H9 (cell line): ENCODE data around the gene FAHD1. TPM values are rescaled to one million over a fixed set of nuclear protein-coding genes. Genes with fewer than 3 reads are reported as not detected.

ENCODE experiments used
- DNase-seq: peaks from one replicate; pipeline ENCODE4 v3.0.0-alpha.2; 2017
- H2AFZ ChIP-seq: one replicate; pipeline ENCODE4 v1.6.1; 2013; ENCODE audit warnings: mild to moderate bottlenecking, low read length, control low read depth, moderate library complexity
- H2AK5ac ChIP-seq: 2 replicates; pipeline ENCODE4 v1.6.1; 2013; ENCODE audit warnings: low read length, control low read depth, mixed read lengths; ENCODE audit not compliant: insufficient read length
- H2BK120ac ChIP-seq: one replicate; pipeline ENCODE4 v1.6.1; 2013; ENCODE audit warnings: low read depth, mild to moderate bottlenecking, low read length, control low read depth, inconsistent platforms; ENCODE audit not compliant: poor library complexity, severe bottlenecking
- H2BK12ac ChIP-seq: 2 replicates; pipeline ENCODE4 v1.6.1; 2013; ENCODE audit warnings: low read length, control low read depth, mixed read lengths, low read depth; ENCODE audit not compliant: insufficient read length
- H2BK15ac ChIP-seq: 2 replicates; pipeline ENCODE4 v1.6.1; 2013; ENCODE audit warnings: low read depth, low read length, control low read depth
- H2BK20ac ChIP-seq: one replicate; pipeline ENCODE4 v1.6.1; 2013; ENCODE audit warnings: low read depth, mild to moderate bottlenecking, low read length, control low read depth, inconsistent platforms; ENCODE audit not compliant: poor library complexity, severe bottlenecking
- H2BK5ac ChIP-seq: 2 replicates; pipeline ENCODE4 v1.6.1; 2013; ENCODE audit warnings: low read length, control low read depth, mixed read lengths; ENCODE audit not compliant: insufficient read length
- H3K14ac ChIP-seq: 2 replicates; pipeline ENCODE4 v1.6.1; 2013; ENCODE audit warnings: low read length, control low read depth; ENCODE audit not compliant: insufficient read depth
- H3K18ac ChIP-seq: 2 replicates; pipeline ENCODE4 v1.6.1; 2013; ENCODE audit warnings: low read depth, mild to moderate bottlenecking, mixed read lengths, low read length, control low read depth; ENCODE audit not compliant: insufficient read length
- H3K23ac ChIP-seq: 2 replicates; pipeline ENCODE4 v1.6.1; 2013; ENCODE audit warnings: low read length, control low read depth, mixed read lengths, low read depth; ENCODE audit not compliant: insufficient read length
- H3K23me2 ChIP-seq: 2 replicates; pipeline ENCODE4 v1.6.1; 2013; ENCODE audit warnings: low read depth, mild to moderate bottlenecking, mixed read lengths, low read length, control low read depth; ENCODE audit not compliant: insufficient read length, poor library complexity, severe bottlenecking
- H3K27ac ChIP-seq: 2 replicates; pipeline ENCODE4 v1.5.1; 2013; ENCODE audit warnings: low read length, control low read depth, mixed read lengths, low read depth; ENCODE audit not compliant: insufficient read length
- H3K27me3 ChIP-seq: 2 replicates; pipeline ENCODE4 v1.6.1; 2013; ENCODE audit warnings: low read length, control low read depth, inconsistent platforms; ENCODE audit not compliant: insufficient read depth
- H3K4ac ChIP-seq: 2 replicates; pipeline ENCODE4 v1.6.1; 2013; ENCODE audit warnings: low read depth, mild to moderate bottlenecking, control low read depth, inconsistent platforms, low read length, moderate library complexity
- H3K4me1 ChIP-seq: 2 replicates; pipeline ENCODE4 v1.6.1; 2013; ENCODE audit warnings: low read length, control low read depth, inconsistent platforms; ENCODE audit not compliant: insufficient read depth
- H3K4me2 ChIP-seq: 2 replicates; pipeline ENCODE4 v1.6.1; 2013; ENCODE audit warnings: low read length, control low read depth, mixed read lengths; ENCODE audit not compliant: insufficient read length, insufficient read depth
- H3K56ac ChIP-seq: 2 replicates; pipeline ENCODE4 v1.6.1; 2013; ENCODE audit warnings: low read depth, mild to moderate bottlenecking, mixed read lengths, low read length, control low read depth; ENCODE audit not compliant: insufficient read length
- H3K79me1 ChIP-seq: 2 replicates; pipeline ENCODE4 v1.6.1; 2013; ENCODE audit warnings: low read depth, mild to moderate bottlenecking, moderate library complexity, low read length, control low read depth, inconsistent platforms; ENCODE audit not compliant: insufficient read depth, poor library complexity, severe bottlenecking
- H3K79me2 ChIP-seq: 2 replicates; pipeline ENCODE4 v1.6.1; 2013; ENCODE audit warnings: low read length, control low read depth, inconsistent platforms; ENCODE audit not compliant: insufficient read depth
- H3K9ac ChIP-seq: 2 replicates; pipeline ENCODE4 v1.6.1; 2013; ENCODE audit warnings: low read length, control low read depth, mixed read lengths; ENCODE audit not compliant: insufficient read length; ENCODE audit errors: extremely low read depth
- H3K9me3 ChIP-seq: one replicate; pipeline ENCODE4 v1.6.1; 2013; ENCODE audit warnings: low read depth, low read length, inconsistent platforms; ENCODE audit not compliant: control insufficient read depth
- H3T11ph ChIP-seq: one replicate; pipeline ENCODE4 v1.6.1; 2013; ENCODE audit warnings: mild to moderate bottlenecking, low read length, control low read depth, inconsistent platforms
- H4K20me1 ChIP-seq: one replicate; pipeline ENCODE4 v1.6.1; 2013; ENCODE audit not compliant: control insufficient read depth, insufficient read length, insufficient read depth
- H4K5ac ChIP-seq: 2 replicates; pipeline ENCODE4 v1.6.1; 2013; ENCODE audit warnings: low read depth, mild to moderate bottlenecking, mixed read lengths, low read length, control low read depth; ENCODE audit not compliant: insufficient read length
- H4K8ac ChIP-seq: replicated peaks from 2 replicates; pipeline ENCODE4 v1.6.1; 2013; ENCODE audit warnings: low read length, control low read depth, mixed read lengths, low read depth; ENCODE audit not compliant: insufficient read length
- H4K91ac ChIP-seq: 2 replicates; pipeline ENCODE4 v1.6.1; 2013; ENCODE audit warnings: low read depth, mild to moderate bottlenecking, moderate library complexity, mixed read lengths, low read length, control low read depth; ENCODE audit not compliant: insufficient read length
- H3K27ac Mint-ChIP-seq, 3 experiments: 2 replicates in 2 of 3; 3 replicates in 1 of 3; pipeline ENCODE4 v1.8.0; 2020 to 2021; ENCODE audit warnings: mixed read lengths in 3 of 3, mild to moderate bottlenecking in 1 of 3, moderate library complexity in 1 of 3
- H3K27me3 Mint-ChIP-seq: 2 replicates; pipeline ENCODE4 v1.8.0; 2021; ENCODE audit warnings: low read depth, mild to moderate bottlenecking, moderate library complexity, mixed read lengths
- H3K36me3 Mint-ChIP-seq, 3 experiments: 2 replicates in 2 of 3; 3 replicates in 1 of 3; pipeline ENCODE4 v1.8.0; 2020 to 2021; ENCODE audit warnings: low read depth in 3 of 3, mixed read lengths in 3 of 3; ENCODE audit not compliant: insufficient read depth in 1 of 3
- H3K4me1 Mint-ChIP-seq, 2 experiments: 2 replicates each; pipeline ENCODE4 v1.8.0; 2020; ENCODE audit warnings: mixed read lengths in 2 of 2
- H3K4me3 Mint-ChIP-seq, 2 experiments: 2 replicates in 1 of 2; 3 replicates in 1 of 2; pipeline ENCODE4 v1.8.0; 2020 to 2021; ENCODE audit warnings: mild to moderate bottlenecking in 2 of 2, mixed read lengths in 2 of 2, moderate library complexity in 1 of 2
- H3K9me3 Mint-ChIP-seq, 2 experiments: 2 replicates in 1 of 2; 3 replicates in 1 of 2; pipeline ENCODE4 v1.8.0; 2020; ENCODE audit warnings: mild to moderate bottlenecking in 2 of 2, mixed read lengths in 2 of 2, moderate library complexity in 1 of 2
- WGBS: extraction: QIAGEN DNeasy Blood & Tissue Kit; methylation state at CpG from one replicate; pipeline ENCODE4 v1.1.7; 2013; ENCODE audit warnings: missing lambda C conversion rate, low lambda C conversion rate, mixed read lengths; ENCODE audit not compliant: insufficient read length; ENCODE audit errors: extremely low coverage; 5-methylcytosine and 5-hydroxymethylcytosine counted together
- total RNA-seq: library from RNA; stranded (reverse); gene quantifications from 2 replicates; pipeline ENCODE4 v1.2.1, GENCODE V29; 2021
- TF ChIP-seq, protein P1 (sequence below): fragments of 200-600 bp; sonication (generic); conservative IDR thresholded peaks from 3 replicates; pipeline ENCODE4 v1.8.0; 2021; ENCODE audit warnings: antibody characterized with exemption, mild to moderate bottlenecking

FAHD1 gene
- total RNA-seq, 1 experiment from 2014 or later = 16.2 TPM

DNA sequence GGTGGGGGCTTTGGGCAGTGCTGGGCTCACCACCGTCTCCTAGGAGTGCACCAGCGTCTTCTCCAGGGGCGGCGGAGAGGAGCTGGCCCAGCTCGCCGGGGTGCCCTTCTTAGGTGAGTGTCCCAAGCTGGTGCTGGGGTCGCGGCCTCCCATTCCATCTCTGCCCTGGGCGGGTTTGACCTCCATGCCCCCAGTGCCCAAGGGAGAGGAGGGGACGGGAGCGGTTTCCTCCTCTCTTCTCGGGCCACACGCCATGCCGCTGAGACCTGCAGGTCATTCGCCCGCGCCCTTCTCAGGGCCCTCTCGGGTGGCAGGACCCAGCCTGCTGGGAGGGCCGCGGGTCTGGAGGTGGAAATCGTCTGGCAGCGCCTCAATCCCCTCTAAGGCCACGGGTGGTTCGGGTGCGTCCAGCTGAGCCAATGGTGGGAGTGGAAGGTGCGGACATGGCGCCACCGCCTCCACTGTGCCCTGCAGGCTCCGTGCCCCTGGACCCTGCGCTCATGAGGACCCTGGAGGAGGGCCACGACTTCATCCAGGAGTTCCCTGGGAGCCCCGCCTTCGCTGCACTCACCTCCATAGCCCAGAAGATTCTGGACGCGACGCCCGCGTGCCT, 38.8 kb upstream of the FAHD1 start:
- H3K9ac ChIP-seq = no peak overlapping the region
- Mint-ChIP-seq H3K27me3 (no peaks in the 10 kb centered on the region), H3K36me3 (peaks cover 5 to 17% (median 14%) of the 10 kb centered on the region in 3 experiments; a peak in 6 of 7 replicates), H3K4me3 (no peak overlapping the region), H3K9me3 (no peaks in the 10 kb centered on the region), H3K27ac (no peak overlapping the region), H3K4me1 (peaks cover 0 to 5% of the 10 kb centered on the region in 2 experiments; a peak in 1 of 4 replicates)
- H3K4me2 ChIP-seq = no peak overlapping the region
- H4K91ac ChIP-seq = no peak overlapping the region
- H3K18ac ChIP-seq = no peak overlapping the region
- H3K4ac ChIP-seq = no peak overlapping the region
- no peak overlapping the region for H3K23ac ChIP-seq
- H3K79me1 ChIP-seq = peaks cover 5% of the 10 kb centered on the region
- H3K27me3 ChIP-seq = no peaks in the 10 kb centered on the region
- H4K5ac ChIP-seq = no peak overlapping the region
- H4K8ac ChIP-seq = no peak overlapping the region
- WGBS = no CpG with 5 or more reads among the region's 38 CpGs
- TF ChIP-seq, protein P1, sequence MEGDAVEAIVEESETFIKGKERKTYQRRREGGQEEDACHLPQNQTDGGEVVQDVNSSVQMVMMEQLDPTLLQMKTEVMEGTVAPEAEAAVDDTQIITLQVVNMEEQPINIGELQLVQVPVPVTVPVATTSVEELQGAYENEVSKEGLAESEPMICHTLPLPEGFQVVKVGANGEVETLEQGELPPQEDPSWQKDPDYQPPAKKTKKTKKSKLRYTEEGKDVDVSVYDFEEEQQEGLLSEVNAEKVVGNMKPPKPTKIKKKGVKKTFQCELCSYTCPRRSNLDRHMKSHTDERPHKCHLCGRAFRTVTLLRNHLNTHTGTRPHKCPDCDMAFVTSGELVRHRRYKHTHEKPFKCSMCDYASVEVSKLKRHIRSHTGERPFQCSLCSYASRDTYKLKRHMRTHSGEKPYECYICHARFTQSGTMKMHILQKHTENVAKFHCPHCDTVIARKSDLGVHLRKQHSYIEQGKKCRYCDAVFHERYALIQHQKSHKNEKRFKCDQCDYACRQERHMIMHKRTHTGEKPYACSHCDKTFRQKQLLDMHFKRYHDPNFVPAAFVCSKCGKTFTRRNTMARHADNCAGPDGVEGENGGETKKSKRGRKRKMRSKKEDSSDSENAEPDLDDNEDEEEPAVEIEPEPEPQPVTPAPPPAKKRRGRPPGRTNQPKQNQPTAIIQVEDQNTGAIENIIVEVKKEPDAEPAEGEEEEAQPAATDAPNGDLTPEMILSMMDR = no peak
- no peak overlapping the region for H2BK120ac ChIP-seq
- DNase-seq = no peak
- no peak overlapping the region for H2AFZ ChIP-seq
- H3K56ac ChIP-seq = no peak overlapping the region
- H3K23me2 ChIP-seq = no peaks in the 10 kb centered on the region
- no peaks in the 10 kb centered on the region for H4K20me1 ChIP-seq
- H3T11ph ChIP-seq = no peak overlapping the region
- H2BK12ac ChIP-seq = no peak overlapping the region
- no peak overlapping the region for H3K27ac ChIP-seq
- H3K4me1 ChIP-seq = no peaks in the 10 kb centered on the region; the same call in 1 of the 2 replicates
- H3K14ac ChIP-seq = no peak overlapping the region
- H2BK15ac ChIP-seq = no peak overlapping the region
- peaks cover 8% of the 10 kb centered on the region; the same call in 1 of the 2 replicates for H3K79me2 ChIP-seq
- H2BK5ac ChIP-seq = no peak overlapping the region
- no peak overlapping the region for H2AK5ac ChIP-seq
- no peaks in the 10 kb centered on the region for H3K9me3 ChIP-seq
- no peak overlapping the region for H2BK20ac ChIP-seq
